Body of pancreas (tissue), 4 donors: ENCODE results near the gene FEV. TPM values are rescaled to one million over a fixed set of nuclear protein-coding genes. Genes with fewer than 3 reads are reported as not detected.

Source experiments
- ATAC-seq: fragments of 150-250 bp; one replicate; pipeline ENCODE4 v1.9.1; 2016
- DNase-seq, 4 donors: peaks; one replicate each; pipeline ENCODE4 v3.0.0-alpha.2; 2019
- H3K27ac ChIP-seq, 4 donors: fragments of 200-600 bp; sonication (generic); 1 replicate in 3 of 4; 2 replicates in 1 of 4; pipeline versions ENCODE4 v1.5.1 to v1.6.1; 2016 to 2019; ENCODE audit warnings: mild to moderate bottlenecking in 1 of 4, mixed read lengths in 1 of 4, moderate library complexity in 1 of 4
- H3K27me3 ChIP-seq, 2 donors: fragments of 200-600 bp; sonication (generic); one replicate each; pipeline ENCODE4 v1.6.0; 2016; ENCODE audit warnings: mild to moderate bottlenecking in 1 of 2
- H3K36me3 ChIP-seq, 2 donors: fragments of 200-600 bp; sonication (generic); replicated peaks in 1 of 2; 2 replicates each; pipeline ENCODE4 v1.5.1; 2016; ENCODE audit warnings: low read depth in 2 of 2; ENCODE audit not compliant: insufficient read depth in 1 of 2
- H3K4me1 ChIP-seq: fragments of 200-600 bp; sonication (generic); one replicate; pipeline ENCODE4 v1.6.0; 2016
- H3K4me3 ChIP-seq, 2 donors: fragments of 200-600 bp; sonication (generic); 1 replicate in 1 of 2; 2 replicates in 1 of 2; pipeline ENCODE4 v1.5.1; 2016 to 2019
- H3K9me3 ChIP-seq, 3 donors: fragments of 200-600 bp; sonication (generic); 1 replicate in 2 of 3; 2 replicates in 1 of 3; pipeline ENCODE4 v1.5.1; 2016
- CTCF ChIP-seq, 7 experiments: fragments of 450-650 bp in 4 of 7; fragments of 200-600 bp in 3 of 7; sonication (generic) in 3 of 7; IDR thresholded peaks; one replicate each; pipeline ENCODE4 v1.5.1; 2016 to 2019; ENCODE audit warnings: antibody characterized with exemption in 7 of 7
- POLR2A ChIP-seq, 3 donors: fragments of 450-650 bp; IDR thresholded peaks; one replicate each; pipeline ENCODE4 v1.6.1; 2016; ENCODE audit warnings: antibody characterized with exemption in 3 of 3, mild to moderate bottlenecking in 2 of 3
- WGBS, 2 donors: methylation state at CpG; one replicate each; pipeline ENCODE4 v1.1.5; 2017; 5-methylcytosine and 5-hydroxymethylcytosine counted together
- intact Hi-C: fragments of 100-400 bp; cut with DNase I; formaldehyde crosslinking; loops from one replicate; pipeline ENCODE4 v1.15.1; 2023
- total RNA-seq, 2 donors: library from RNA; depleted of rRNA; stranded (reverse); fragments of >200 nt; gene quantifications; one replicate each; pipeline ENCODE4 v1.1.0, GENCODE V29; 2016

The FEV gene
- total RNA-seq, 2 donors from 2014 or later: not detected

GRCh38 chr2:218988164-218988563 lies 3.2 kb upstream of the FEV start:
- H3K9me3 ChIP-seq: no peaks in the 10 kb centered on the region
- no peak for TF ChIP-seq POLR2A (IDR thresholded peaks at IDR 0.05)
- intact Hi-C loops: no loop called here
- DNase-seq (no peak), ATAC-seq (no peak)
- H3K4me3 ChIP-seq: no peak overlapping the region
- H3K4me1 ChIP-seq: peaks cover 25% of the 10 kb centered on the region
- peaks cover 0 to 61% of the 10 kb centered on the region in 2 donors for H3K27me3 ChIP-seq
- H3K36me3 ChIP-seq: no peaks in the 10 kb centered on the region
- no peak overlapping the region for H3K27ac ChIP-seq
- 50 to 59% methylated on average over 3 of the region's 3 CpGs for WGBS, 2 donors

GRCh38 chr2:218986148-218986761 lies 1.3 kb upstream of the FEV start:
- Histone ChIP-seq H3K36me3 (no peaks in the 10 kb centered on the region), H3K4me3 (no peak overlapping the region), H3K27ac (no peak overlapping the region), H3K9me3 (no peaks in the 10 kb centered on the region), H3K4me1 (peaks cover 33% of the 10 kb centered on the region), H3K27me3 (peaks cover 0 to 69% of the 10 kb centered on the region in 2 donors)
- ATAC-seq (no peak), DNase-seq (no peak)
- WGBS, 2 donors: 56 to 69% methylated on average over 3 to 4 of the region's 4 CpGs
- TF ChIP-seq POLR2A (IDR thresholded peaks at IDR 0.05) (no peak), CTCF (IDR thresholded peaks at IDR 0.05) (no peak)
- intact Hi-C loops: no loop called here

GRCh38 chr2:218985325-218986091 lies 524 bp upstream of the FEV start:
- Histone ChIP-seq H3K4me1 (peaks cover 38% of the 10 kb centered on the region), H3K4me3 (no peak overlapping the region), H3K27me3 (peaks cover 0 to 72% of the 10 kb centered on the region in 2 donors), H3K27ac (no peak overlapping the region), H3K36me3 (no peaks in the 10 kb centered on the region), H3K9me3 (no peaks in the 10 kb centered on the region)
- 6 to 20% methylated on average over 32 to 46 of the region's 49 CpGs for WGBS, 2 donors
- ATAC-seq (no peak), DNase-seq (no peak)
- TF ChIP-seq POLR2A (IDR thresholded peaks at IDR 0.05) (no peak), CTCF (IDR thresholded peaks at IDR 0.05) (no peak)
- intact Hi-C loops: no loop called here

GRCh38 chr2:218984239-218985020 lies 554 bp downstream of the FEV start:
- no peak overlapping the region for H3K4me3 ChIP-seq
- peaks cover 0 to 64% of the 10 kb centered on the region in 2 donors for H3K27me3 ChIP-seq
- H3K9me3 ChIP-seq: no peaks in the 10 kb centered on the region
- peaks cover 45% of the 10 kb centered on the region for H3K4me1 ChIP-seq
- 2 to 3% methylated on average over 16 to 49 of the region's 50 CpGs for WGBS, 2 donors
- H3K36me3 ChIP-seq: no peaks in the 10 kb centered on the region
- intact Hi-C loops: no loop called here
- TF ChIP-seq CTCF (IDR thresholded peaks at IDR 0.05) (no peak), POLR2A (IDR thresholded peaks at IDR 0.05) (no peak)
- peak in 1 of 4 donors; percentile 37 for DNase-seq
- no peak for ATAC-seq
- no peak overlapping the region for H3K27ac ChIP-seq

- Histone ChIP-seq H3K27me3 (peaks cover 0 to 64% of the 10 kb centered on the region in 2 donors), H3K9me3 (no peaks in the 10 kb centered on the region), H3K27ac (no peak overlapping the region), H3K4me3 (no peak overlapping the region), H3K36me3 (no peaks in the 10 kb centered on the region), H3K4me1 (peaks cover 45% of the 10 kb centered on the region)
- ATAC-seq: no peak
- WGBS, 2 donors: 17% methylated on average over 10 of the region's 10 CpGs; no CpG with 5 or more reads in 1 of the 2 donors
- DNase-seq: no peak
- TF ChIP-seq CTCF (IDR thresholded peaks at IDR 0.05): no peak
- no peak for TF ChIP-seq POLR2A (IDR thresholded peaks at IDR 0.05)
- intact Hi-C loops: no loop called here
These were observed 1.1 kb downstream of the FEV start for GRCh38 chr2:218983934-218984238.
